Measurements from ENCODE around the gene GLRX2.

Gene GLRX2

GRCh38 chr1:193104907-193105820 is at the start of gene GLRX2:
TSS of gene GLRX2 (minus strand) at chr1:193105414. CDS start at chr1:193105382, 32 bp downstream.
- no peak for TF ChIP-seq CTCF (IDR thresholded peaks at IDR 0.05; ENCODE audit: low read depth, low read length, missing control alignments)
- peak within 1 kb of the TSS; percentile 81 for H3K4me3 ChIP-seq (replicated peaks; ENCODE audit: low read depth, low read length)
- peak; percentile 33 for DNase-seq (ENCODE audit: extremely low read depth, low read depth)

- no peak for TF ChIP-seq CTCF (IDR thresholded peaks at IDR 0.05; ENCODE audit: low read depth, low read length, missing control alignments)
- no peak overlapping the region for H3K4me3 ChIP-seq (replicated peaks; ENCODE audit: low read depth, low read length)
- DNase-seq (ENCODE audit: extremely low read depth, low read depth): no peak
These were observed 39.8 kb upstream of the GLRX2 start for GRCh38 chr1:193144999-193145398.

GRCh38 chr1:193144361-193144938 is 39.2 kb upstream of the GLRX2 start:
- DNase-seq (ENCODE audit: extremely low read depth, low read depth): no peak
- H3K4me3 ChIP-seq (replicated peaks; ENCODE audit: low read depth, low read length): no peak overlapping the region
- TF ChIP-seq CTCF (IDR thresholded peaks at IDR 0.05; ENCODE audit: low read depth, low read length, missing control alignments): no peak

GRCh38 chr1:193143285-193143684 is 38.1 kb upstream of the GLRX2 start:
- H3K4me3 ChIP-seq (replicated peaks; ENCODE audit: low read depth, low read length): no peak overlapping the region
- DNase-seq (ENCODE audit: extremely low read depth, low read depth): no peak
- TF ChIP-seq CTCF (IDR thresholded peaks at IDR 0.05; ENCODE audit: low read depth, low read length, missing control alignments): no peak

GRCh38 chr1:193142409-193142808 is 37.2 kb upstream of the GLRX2 start:
- DNase-seq (ENCODE audit: extremely low read depth, low read depth): no peak
- no peak overlapping the region for H3K4me3 ChIP-seq (replicated peaks; ENCODE audit: low read depth, low read length)
- TF ChIP-seq CTCF (IDR thresholded peaks at IDR 0.05; ENCODE audit: low read depth, low read length, missing control alignments): no peak

- no peak for TF ChIP-seq CTCF (IDR thresholded peaks at IDR 0.05; ENCODE audit: low read depth, low read length, missing control alignments)
- H3K4me3 ChIP-seq (replicated peaks; ENCODE audit: low read depth, low read length): no peak overlapping the region
- DNase-seq (ENCODE audit: extremely low read depth, low read depth): no peak
These were observed 36.6 kb upstream of the GLRX2 start for GRCh38 chr1:193141804-193142203.
